Measurements from ENCODE around the gene ASPN. TPM values are rescaled to one million over a fixed set of nuclear protein-coding genes. Genes with fewer than 3 reads are reported as not detected.

The ASPN gene
- total and polyA plus RNA-seq, 2 of the 13 experiments (the other 11 are each of a cell fraction or from before 2014, with no cell fraction given): not detected

DNA sequence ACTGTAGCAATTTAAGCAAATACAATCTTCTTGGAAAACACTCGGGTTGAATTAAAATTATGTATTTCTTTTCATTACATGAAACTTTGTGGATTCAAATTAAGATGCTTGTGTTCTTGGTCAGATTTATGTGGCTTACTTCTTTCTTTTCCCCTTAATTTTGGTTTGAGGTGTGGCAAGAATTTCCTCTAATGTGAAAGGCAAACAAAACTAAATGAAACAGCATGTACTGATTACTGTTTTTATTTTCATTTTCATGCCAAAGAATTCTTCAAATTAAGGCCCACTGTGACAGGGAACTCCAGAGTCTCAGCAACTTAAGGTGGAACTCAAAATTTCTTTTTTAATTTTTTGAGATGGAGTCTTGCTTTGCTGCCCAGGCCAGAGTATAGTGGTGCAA is 58.0 kb downstream of the ASPN start, which contains the start of gene OMD:
Gene OMD (minus strand): TSS at position 132 of the 400 bp plus-strand sequence. CDS start 6,913 bp downstream, outside the sequence.
- Histone ChIP-seq H3K4me3 (replicated peaks in 1 of 3; ENCODE audit: insufficient read depth in 1 of 3, low read depth in 2 of 3, low read length in 3 of 3) (no peak within 1 kb of the TSS), H3K9me3 (ENCODE audit: low read length) (no peaks in the 10 kb centered on the region), H3K79me2 (ENCODE audit: insufficient read depth, low read length) (no peaks in the 10 kb centered on the region), H3K27ac (ENCODE audit: extremely low read length, insufficient read depth, low read length) (no peak within 1 kb of the TSS), H3K36me3 (replicated peaks in 1 of 2; ENCODE audit: control insufficient read depth in 1 of 2, insufficient read depth in 2 of 2, low read length in 2 of 2) (no peaks in the 10 kb centered on the region), H3K4me2 (ENCODE audit: low read depth, low read length) (no peak within 1 kb of the TSS), H2AFZ (ENCODE audit: low read length) (no peak within 1 kb of the TSS), H3K27me3 (ENCODE audit: control insufficient read depth in 1 of 2, insufficient read depth in 2 of 2, low read length in 2 of 2) (no peaks in the 10 kb centered on the region), H4K20me1 (ENCODE audit: insufficient read depth, low read length) (no peaks in the 10 kb centered on the region), H3K9ac (ENCODE audit: insufficient read depth, low read depth, low read length) (no peak within 1 kb of the TSS), H3K4me1 (ENCODE audit: insufficient read depth, low read length) (no peaks in the 10 kb centered on the region)
- FAIRE-seq (no peak), ATAC-seq (no peak), DNase-seq (ENCODE audit: low spot score) (no peak)
- in situ Hi-C loops (cut with HindIII; ENCODE audit: extremely low pct_ligation_motif_present, low pct_unique_long_range_greater_than_20kb): no loop called here
- TF ChIP-seq, protein P1, sequence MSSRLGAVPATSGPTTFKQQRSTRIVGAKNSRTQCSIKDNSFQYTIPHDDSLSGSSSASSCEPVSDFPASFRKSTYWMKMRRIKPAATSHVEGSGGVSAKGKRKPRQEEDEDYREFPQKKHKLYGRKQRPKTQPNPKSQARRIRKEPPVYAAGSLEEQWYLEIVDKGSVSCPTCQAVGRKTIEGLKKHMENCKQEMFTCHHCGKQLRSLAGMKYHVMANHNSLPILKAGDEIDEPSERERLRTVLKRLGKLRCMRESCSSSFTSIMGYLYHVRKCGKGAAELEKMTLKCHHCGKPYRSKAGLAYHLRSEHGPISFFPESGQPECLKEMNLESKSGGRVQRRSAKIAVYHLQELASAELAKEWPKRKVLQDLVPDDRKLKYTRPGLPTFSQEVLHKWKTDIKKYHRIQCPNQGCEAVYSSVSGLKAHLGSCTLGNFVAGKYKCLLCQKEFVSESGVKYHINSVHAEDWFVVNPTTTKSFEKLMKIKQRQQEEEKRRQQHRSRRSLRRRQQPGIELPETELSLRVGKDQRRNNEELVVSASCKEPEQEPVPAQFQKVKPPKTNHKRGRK (CRISPR knock-in tag; IDR thresholded peaks at IDR 0.05): no peak
- TF ChIP-seq, protein P2, sequence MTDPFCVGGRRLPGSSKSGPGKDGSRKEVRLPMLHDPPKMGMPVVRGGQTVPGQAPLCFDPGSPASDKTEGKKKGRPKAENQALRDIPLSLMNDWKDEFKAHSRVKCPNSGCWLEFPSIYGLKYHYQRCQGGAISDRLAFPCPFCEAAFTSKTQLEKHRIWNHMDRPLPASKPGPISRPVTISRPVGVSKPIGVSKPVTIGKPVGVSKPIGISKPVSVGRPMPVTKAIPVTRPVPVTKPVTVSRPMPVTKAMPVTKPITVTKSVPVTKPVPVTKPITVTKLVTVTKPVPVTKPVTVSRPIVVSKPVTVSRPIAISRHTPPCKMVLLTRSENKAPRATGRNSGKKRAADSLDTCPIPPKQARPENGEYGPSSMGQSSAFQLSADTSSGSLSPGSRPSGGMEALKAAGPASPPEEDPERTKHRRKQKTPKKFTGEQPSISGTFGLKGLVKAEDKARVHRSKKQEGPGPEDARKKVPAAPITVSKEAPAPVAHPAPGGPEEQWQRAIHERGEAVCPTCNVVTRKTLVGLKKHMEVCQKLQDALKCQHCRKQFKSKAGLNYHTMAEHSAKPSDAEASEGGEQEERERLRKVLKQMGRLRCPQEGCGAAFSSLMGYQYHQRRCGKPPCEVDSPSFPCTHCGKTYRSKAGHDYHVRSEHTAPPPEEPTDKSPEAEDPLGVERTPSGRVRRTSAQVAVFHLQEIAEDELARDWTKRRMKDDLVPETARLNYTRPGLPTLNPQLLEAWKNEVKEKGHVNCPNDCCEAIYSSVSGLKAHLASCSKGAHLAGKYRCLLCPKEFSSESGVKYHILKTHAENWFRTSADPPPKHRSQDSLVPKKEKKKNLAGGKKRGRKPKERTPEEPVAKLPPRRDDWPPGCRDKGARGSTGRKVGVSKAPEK (CRISPR knock-in tag; IDR thresholded peaks at IDR 0.05; ENCODE audit: borderline replicate concordance): no peak
- WGBS (ENCODE audit: low lambda C conversion rate): 74% methylated on average over 1 of the region's 1 CpG
- POLR2A ChIA-PET: no interaction called here
- CTCF ChIA-PET (ENCODE audit: low intra/inter-chr PET ratio, low total read pairs): no interaction called here
- BruUV-seq (replicated peaks): no TSS peak
- intact Hi-C loops (cut with micrococcal nuclease; ENCODE audit: unreplicated experiment): no loop called here

DNA sequence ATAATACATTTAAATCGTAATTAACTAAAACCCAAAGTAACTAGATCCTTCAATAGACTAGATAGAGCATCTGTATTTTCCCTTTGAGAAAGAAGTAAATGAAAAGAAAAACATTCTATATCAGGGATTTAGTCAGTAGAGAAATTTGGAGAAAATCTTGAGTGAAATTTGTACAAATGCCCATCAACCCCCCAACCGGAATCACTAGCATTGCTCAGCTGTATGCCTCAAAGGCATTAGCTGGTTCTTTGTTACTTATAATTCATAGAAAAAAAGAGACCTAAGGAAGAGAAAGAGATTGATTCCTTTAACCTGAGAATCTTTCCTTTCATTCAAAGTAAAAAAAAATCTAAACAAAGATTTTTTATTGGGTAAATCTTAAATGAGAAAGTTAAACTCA is 58.7 kb downstream of the ASPN start:
- CTCF ChIA-PET (ENCODE audit: low intra/inter-chr PET ratio, low total read pairs): no interaction called here
- no peak for FAIRE-seq

More for the DNA sequence above, 58.7 kb downstream of the ASPN start:
- Histone ChIP-seq H3K9me3 (ENCODE audit: low read length) (no peaks in the 10 kb centered on the region), H3K4me2 (ENCODE audit: low read depth, low read length) (no peak overlapping the region), H3K9ac (ENCODE audit: insufficient read depth, low read depth, low read length) (no peak overlapping the region), H3K79me2 (ENCODE audit: insufficient read depth, low read length) (no peaks in the 10 kb centered on the region), H3K27me3 (ENCODE audit: control insufficient read depth in 1 of 2, insufficient read depth in 2 of 2, low read length in 2 of 2) (no peaks in the 10 kb centered on the region), H3K4me1 (ENCODE audit: insufficient read depth, low read length) (no peaks in the 10 kb centered on the region), H2AFZ (ENCODE audit: low read length) (no peak overlapping the region), H3K27ac (ENCODE audit: extremely low read length, insufficient read depth, low read length) (no peak overlapping the region), H4K20me1 (ENCODE audit: insufficient read depth, low read length) (no peaks in the 10 kb centered on the region), H3K36me3 (replicated peaks in 1 of 2; ENCODE audit: control insufficient read depth in 1 of 2, insufficient read depth in 2 of 2, low read length in 2 of 2) (no peaks in the 10 kb centered on the region), H3K4me3 (replicated peaks in 1 of 3; ENCODE audit: insufficient read depth in 1 of 3, low read depth in 2 of 3, low read length in 3 of 3) (no peak overlapping the region)
- POLR2A ChIA-PET: no interaction called here
- intact Hi-C loops (cut with micrococcal nuclease; ENCODE audit: unreplicated experiment) (no loop called here), in situ Hi-C loops (cut with HindIII; ENCODE audit: extremely low pct_ligation_motif_present, low pct_unique_long_range_greater_than_20kb) (no loop called here)
- TF ChIP-seq ZNF652 (CRISPR knock-in tag; IDR thresholded peaks at IDR 0.05; ENCODE audit: borderline replicate concordance, low read depth) (no peak), ZNF224 (CRISPR knock-in tag; IDR thresholded peaks at IDR 0.05) (no peak), ELF1 (CRISPR knock-in tag; IDR thresholded peaks at IDR 0.05) (no peak), NFKB2 (CRISPR knock-in tag; IDR thresholded peaks at IDR 0.05; ENCODE audit: borderline replicate concordance) (no peak), ZNF644 (CRISPR knock-in tag; IDR thresholded peaks at IDR 0.05; ENCODE audit: low read depth) (no peak), ZNF672 (CRISPR knock-in tag; IDR thresholded peaks at IDR 0.05) (no peak)
- TF ChIP-seq, protein P3, sequence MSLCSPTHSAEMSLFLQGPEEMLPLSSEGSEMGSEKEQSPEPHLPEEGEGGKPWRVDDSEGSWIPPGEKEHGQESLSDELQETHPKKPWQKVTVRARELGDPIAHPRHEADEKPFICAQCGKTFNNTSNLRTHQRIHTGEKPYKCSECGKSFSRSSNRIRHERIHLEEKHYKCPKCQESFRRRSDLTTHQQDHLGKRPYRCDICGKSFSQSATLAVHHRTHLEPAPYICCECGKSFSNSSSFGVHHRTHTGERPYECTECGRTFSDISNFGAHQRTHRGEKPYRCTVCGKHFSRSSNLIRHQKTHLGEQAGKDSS (CRISPR knock-in tag; IDR thresholded peaks at IDR 0.05; ENCODE audit: borderline replicate concordance, low read depth): no peak
- no TSS peak for BruUV-seq (replicated peaks)
- WGBS (ENCODE audit: low lambda C conversion rate): 97% methylated on average over 2 of the region's 2 CpGs
- ATAC-seq (no peak), DNase-seq (ENCODE audit: low spot score) (no peak)

All from HepG2 (cell line).